Measurements from ENCODE around the gene STUB1.

Gene STUB1

DNA sequence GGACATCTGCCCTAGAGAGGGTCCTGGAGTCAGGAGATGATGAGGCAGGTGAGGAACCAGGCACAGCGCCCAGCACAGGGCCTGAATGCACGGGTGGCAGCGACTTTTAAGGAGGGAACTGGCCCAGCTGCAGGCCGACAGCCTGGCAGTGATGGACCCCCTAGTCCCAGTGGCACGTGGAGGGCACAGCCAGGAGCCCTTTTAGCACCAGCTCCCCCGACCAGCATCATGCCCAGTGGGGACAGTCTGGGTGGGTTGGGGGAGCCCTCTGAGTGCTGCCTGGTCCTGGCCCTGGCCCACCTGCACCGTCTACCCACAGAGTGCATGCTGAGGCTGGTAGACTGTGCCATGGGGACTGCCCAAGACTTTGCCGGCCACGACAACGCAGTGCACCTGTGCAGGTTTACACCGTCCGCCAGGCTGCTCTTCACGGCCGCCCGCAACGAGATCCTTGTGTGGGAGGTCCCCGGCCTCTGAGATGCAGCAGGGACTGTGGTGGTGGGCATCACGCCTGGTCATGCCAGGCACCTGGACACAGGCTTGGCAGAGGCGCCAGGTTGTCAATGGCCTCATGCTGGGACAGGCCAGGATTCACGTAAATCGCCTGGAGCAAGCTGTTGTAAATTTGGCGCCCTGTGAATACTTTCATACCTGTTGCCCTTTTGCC, 13.0 kb upstream of the STUB1 start:
- DNase-seq (ENCODE audit: low spot score): no peak

DNA sequence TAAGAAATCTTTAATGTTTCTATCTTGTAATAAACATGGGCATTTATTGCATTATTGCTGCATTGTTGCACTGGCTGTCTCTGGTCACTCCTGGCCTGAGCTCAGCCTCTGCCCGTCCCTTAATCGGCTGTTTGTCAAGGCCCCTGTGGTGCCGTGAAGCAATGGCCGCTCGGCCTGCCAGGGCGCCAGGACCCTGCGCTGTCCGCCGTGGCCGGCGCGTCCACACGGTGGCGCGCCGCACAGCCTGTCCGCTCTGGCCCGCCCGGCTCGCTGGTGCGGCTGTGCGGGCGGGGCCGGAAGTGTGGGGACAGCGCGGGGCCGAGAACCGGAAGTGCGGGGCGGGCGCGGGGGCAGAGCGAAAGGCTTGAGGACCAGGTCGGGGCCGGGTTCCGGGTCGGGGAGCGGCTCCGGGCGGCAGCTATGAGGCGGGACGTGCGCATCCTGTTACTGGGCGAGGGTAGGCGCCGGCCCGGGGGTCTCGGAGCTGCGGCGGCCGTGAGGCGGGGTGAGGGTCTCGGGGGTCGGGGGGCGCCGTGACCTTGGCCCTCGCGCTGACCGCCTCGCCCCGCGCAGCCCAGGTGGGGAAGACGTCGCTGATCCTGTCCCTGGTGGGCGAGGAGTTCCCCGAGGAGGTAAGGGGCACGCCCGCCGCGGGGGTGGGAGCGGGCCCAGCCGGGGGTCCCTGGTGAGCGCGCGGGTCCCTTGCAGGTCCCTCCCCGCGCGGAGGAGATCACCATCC, 12.3 kb upstream of the STUB1 start, which contains the start of gene RHOT2:
RHOT2 (plus strand) TSS at position 353 of the 739 bp plus-strand sequence; CDS start at position 421, 68 bp downstream.
- DNase-seq (ENCODE audit: low spot score): peak; percentile 89

GRCh38 chr16:668519-669171, 11.6 kb upstream of the STUB1 start:
- DNase-seq (ENCODE audit: low spot score): no peak

- no peak for DNase-seq (ENCODE audit: low spot score)
Observed at GRCh38 chr16:669666-670065, 10.5 kb upstream of the STUB1 start.

DNA sequence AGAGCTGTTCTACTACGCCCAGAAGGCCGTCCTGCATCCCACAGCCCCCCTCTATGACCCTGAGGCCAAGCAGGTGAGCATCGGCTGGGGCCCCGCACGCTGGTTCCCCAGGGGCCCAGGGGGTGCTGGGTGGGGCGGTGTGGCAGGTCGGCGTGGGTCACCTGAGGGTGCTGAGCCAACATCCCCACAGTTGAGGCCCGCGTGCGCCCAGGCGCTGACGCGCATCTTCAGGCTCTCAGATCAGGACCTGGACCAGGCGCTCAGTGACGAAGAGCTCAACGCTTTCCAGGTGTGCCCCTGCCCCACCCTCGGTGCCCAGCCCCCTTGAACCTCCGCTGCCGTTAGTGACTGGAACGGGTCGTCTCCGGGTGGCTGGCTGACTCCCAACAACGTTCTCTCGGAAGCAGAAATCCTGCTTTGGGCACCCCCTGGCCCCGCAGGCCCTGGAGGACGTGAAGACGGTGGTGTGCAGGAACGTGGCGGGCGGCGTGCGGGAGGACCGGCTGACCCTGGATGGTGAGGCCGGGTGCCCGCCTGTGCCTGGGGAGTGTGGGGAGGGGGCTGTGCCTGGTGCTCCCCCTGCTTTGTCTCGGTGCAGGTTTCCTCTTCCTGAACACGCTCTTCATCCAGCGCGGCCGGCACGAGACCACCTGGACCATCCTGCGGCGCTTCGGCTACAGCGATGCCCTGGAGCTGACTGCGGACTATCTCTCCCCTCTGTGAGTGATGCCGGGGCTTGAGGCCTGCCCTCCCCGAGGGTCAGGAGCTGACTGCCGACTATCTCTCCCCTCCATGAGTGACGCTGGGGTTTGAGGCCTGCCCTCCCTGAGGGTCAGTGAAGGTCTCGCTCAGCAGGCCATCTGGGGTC, 9.5 kb upstream of the STUB1 start:
- no peak for DNase-seq (ENCODE audit: low spot score)

GRCh38 chr16:671353-672131, 8.7 kb upstream of the STUB1 start:
- DNase-seq (ENCODE audit: low spot score): no peak

- no peak for DNase-seq (ENCODE audit: low spot score)
Observed at GRCh38 chr16:672371-672770, 7.8 kb upstream of the STUB1 start.

GRCh38 chr16:672851-673250, 7.4 kb upstream of the STUB1 start:
- DNase-seq (ENCODE audit: low spot score): no peak

DNA sequence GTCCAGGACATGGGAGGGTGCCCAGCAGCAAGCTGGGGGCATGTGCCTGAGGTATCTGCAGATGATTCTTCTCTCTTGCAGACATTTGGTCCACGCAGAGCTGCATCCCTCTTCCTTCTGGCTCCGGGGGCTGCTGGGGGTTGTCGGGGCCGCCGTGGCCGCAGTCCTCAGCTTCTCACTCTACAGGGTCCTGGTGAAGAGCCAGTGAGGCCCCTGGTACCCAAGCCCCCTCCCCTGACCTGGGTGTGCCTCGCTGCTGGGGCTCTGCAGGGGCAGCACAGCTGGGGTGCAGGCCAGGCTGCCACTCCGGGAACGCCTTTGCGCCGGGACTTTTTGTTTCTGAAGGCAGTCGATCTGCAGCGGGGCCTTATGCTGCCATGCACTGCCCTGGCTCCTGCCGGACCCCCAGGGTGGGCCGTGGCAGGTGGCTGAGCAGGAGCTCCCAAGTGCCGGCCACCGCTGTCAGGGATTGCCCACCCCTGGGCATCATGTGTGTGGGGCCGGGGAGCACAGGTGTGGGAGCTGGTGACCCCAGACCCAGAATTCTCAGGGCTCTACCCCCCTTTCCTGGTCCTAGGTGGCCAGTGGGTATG, 6.7 kb upstream of the STUB1 start:
- DNase-seq (ENCODE audit: low spot score): no peak

- no peak for DNase-seq (ENCODE audit: low spot score)
Observed at GRCh38 chr16:674214-674881, 5.9 kb upstream of the STUB1 start.

DNA sequence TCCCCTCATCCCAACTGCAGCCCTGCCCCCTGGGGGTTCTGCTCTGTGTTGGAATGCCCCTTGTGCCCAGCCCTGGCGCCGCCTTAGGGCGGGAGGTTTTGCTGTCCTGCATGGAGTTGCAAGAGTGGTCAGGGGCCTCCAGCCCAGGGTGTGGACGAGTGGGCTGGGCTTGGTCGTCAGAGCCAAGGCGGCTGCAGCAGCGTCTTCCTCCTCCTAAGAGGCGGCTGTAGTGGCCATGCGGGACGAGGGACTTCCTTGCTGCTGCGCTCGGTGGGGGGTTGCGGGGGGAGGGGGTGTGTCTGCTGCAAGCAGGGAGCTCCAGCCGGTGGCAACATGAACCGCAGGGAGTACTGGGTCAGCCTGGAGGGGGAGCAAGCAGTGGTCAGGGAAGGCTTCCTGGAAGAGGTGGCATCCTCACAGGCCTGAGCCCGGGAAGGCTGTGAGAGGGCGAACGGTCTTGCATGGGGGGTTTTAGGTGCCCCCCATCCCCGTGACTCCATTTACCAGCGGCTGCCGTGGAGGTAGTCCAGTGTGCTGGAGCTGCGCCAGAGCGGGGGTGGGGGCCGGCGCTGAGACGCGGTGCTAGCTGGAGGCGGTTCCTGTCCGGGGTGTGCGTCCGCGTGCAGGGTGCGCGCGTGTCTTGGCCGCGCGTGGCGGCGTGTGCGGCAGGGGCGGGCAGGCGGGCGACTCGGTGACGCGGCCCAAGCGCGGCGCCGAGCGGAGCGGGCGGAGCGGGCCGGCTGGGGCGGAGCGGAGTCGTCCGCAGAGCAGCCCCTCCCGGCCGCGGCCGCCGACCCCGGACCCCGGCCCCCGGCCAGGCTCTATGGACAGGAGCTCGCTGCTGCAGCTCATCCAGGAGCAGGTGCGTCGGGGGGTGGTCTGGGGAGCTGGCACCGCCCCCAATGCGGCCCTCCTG, 5.0 kb upstream of the STUB1 start, which contains the start of gene RHBDL1:
RHBDL1 (plus strand) TSS at position 704 of the 916 bp plus-strand sequence; CDS start at position 824, 120 bp downstream.
- DNase-seq (ENCODE audit: low spot score): no peak

GRCh38 chr16:675884-676564, 4.2 kb upstream of the STUB1 start:
- no peak for DNase-seq (ENCODE audit: low spot score)

- no peak for DNase-seq (ENCODE audit: low spot score)
Observed at GRCh38 chr16:676565-676902, 3.7 kb upstream of the STUB1 start.

- no peak for DNase-seq (ENCODE audit: low spot score)
Observed at GRCh38 chr16:676913-677312, 3.3 kb upstream of the STUB1 start.

GRCh38 chr16:677316-678190, 2.7 kb upstream of the STUB1 start:
- DNase-seq (ENCODE audit: low spot score): no peak

DNA sequence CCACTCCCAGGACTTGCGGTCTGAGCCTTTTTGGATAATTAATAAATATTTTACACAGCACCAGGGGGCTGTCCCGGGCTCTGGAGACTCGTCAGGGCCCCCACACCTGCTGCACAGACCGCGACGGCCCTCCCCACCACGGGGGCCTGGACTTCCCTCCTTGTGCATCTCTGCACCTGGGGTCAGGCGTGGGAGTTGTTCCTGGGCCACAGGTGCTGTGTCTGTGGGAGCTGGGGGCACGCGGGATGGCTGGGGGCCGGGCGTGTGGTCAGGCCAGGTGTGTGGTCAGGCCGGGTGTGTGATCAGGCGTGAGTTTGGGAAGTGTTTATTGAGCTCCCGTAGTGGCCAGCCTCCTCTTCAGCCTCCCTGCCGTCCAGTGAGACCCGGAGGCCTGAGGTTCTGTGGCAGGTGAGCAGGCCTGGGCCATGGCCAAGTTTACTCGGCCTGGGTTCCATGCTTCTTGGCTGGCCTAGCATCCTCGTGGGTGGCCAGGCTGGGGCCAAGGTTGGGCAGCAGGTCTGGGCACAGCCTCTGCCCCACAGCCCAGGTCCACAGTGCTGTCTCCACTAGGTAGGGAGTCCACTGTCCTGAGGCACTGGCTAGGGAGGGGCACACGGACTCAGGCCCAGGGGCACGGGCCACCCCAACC, 1.9 kb upstream of the STUB1 start:
- no peak for DNase-seq (ENCODE audit: low spot score)
